B cell (primary cell): ENCODE data around the gene FBXW5. TPM values are rescaled to one million over a fixed set of nuclear protein-coding genes. Genes with fewer than 3 reads are reported as not detected.

Experiments
- ATAC-seq: fragments of 200-7000 bp; cut with Tn5 transposase; one replicate; pipeline ENCODE4 v1.10.0; 2021; ENCODE audit warnings: low read depth, mild to moderate bottlenecking, moderate number of reproducible peaks, moderate library complexity
- CTCF ChIA-PET: fragments of 350-600 bp; sonication (Branson Sonifier 250); formaldehyde crosslinking; loops from one replicate; lab custom pipeline; 2021; ENCODE audit warnings: antibody characterized with exemption, inconsistent platforms; lab: Charles Lee
- POLR2A ChIA-PET: fragments of 350-600 bp; sonication (Branson Sonifier 250); formaldehyde crosslinking; loops from one replicate; lab custom pipeline; 2021; ENCODE audit warnings: antibody characterized with exemption; lab: Charles Lee
- DNase-seq: peaks from one replicate; pipeline ENCODE4 v3.0.0; 2013
- H2AFZ ChIP-seq: 2 replicates; pipeline ENCODE4 v1.6.1; 2012; ENCODE audit warnings: mild to moderate bottlenecking, low read depth, low read length; ENCODE audit not compliant: insufficient read depth, poor library complexity, severe bottlenecking
- H3K27ac ChIP-seq, 2 donors: 1 replicate in 1 of 2; 2 replicates in 1 of 2; pipeline ENCODE4 v1.5.1; 2012 to 2013; ENCODE audit warnings: low read length in 2 of 2, mild to moderate bottlenecking in 2 of 2, moderate library complexity in 1 of 2
- H3K27me3 ChIP-seq, 4 experiments: fragments of 200-600 bp in 1 of 4; sonication (generic) in 1 of 4; replicated peaks in 1 of 4; 1 replicate in 2 of 4; 2 replicates in 2 of 4; pipeline versions ENCODE4 v1.6.1 to v1.7.0; 2013 to 2016; ENCODE audit warnings: low read length in 3 of 4, mild to moderate bottlenecking in 2 of 4, mixed read lengths in 1 of 4, moderate library complexity in 1 of 4; ENCODE audit not compliant: insufficient read depth in 4 of 4, control insufficient read depth in 3 of 4; ENCODE audit errors: control extremely low read depth in 1 of 4
- H3K36me3 ChIP-seq, 2 experiments: replicated peaks in 1 of 2; 1 replicate in 1 of 2; 2 replicates in 1 of 2; pipeline versions ENCODE4 v1.6.1 to v1.7.1; 2013; ENCODE audit warnings: low read length in 1 of 2; ENCODE audit not compliant: insufficient read depth in 2 of 2, control insufficient read depth in 1 of 2; ENCODE audit errors: control extremely low read depth in 1 of 2, extremely low read depth in 1 of 2
- H3K4me1 ChIP-seq, 2 donors: fragments of 200-600 bp in 1 of 2; sonication (generic) in 1 of 2; 1 replicate in 1 of 2; 2 replicates in 1 of 2; pipeline versions ENCODE4 v1.5.1 to v1.6.1; 2013 to 2017; ENCODE audit warnings: low read length in 2 of 2; ENCODE audit not compliant: control insufficient read depth in 2 of 2, insufficient read depth in 2 of 2
- H3K4me2 ChIP-seq: replicated peaks from 2 replicates; pipeline ENCODE3; 2012; ENCODE audit warnings: mild to moderate bottlenecking, low read depth, low read length; ENCODE audit not compliant: poor library complexity, severe bottlenecking
- H3K4me3 ChIP-seq, 5 experiments: fragments of 200-600 bp in 1 of 5; sonication (generic) in 1 of 5; 1 replicate in 3 of 5; 2 replicates in 2 of 5; pipeline versions ENCODE4 v1.5.1 to v1.7.0; 2011 to 2016; ENCODE audit warnings: low read length in 4 of 5, mild to moderate bottlenecking in 4 of 5, low read depth in 2 of 5, control low read depth in 1 of 5, moderate library complexity in 1 of 5; ENCODE audit not compliant: insufficient read depth in 1 of 5; ENCODE audit errors: control extremely low read depth in 1 of 5, extremely low read depth in 1 of 5
- H3K79me2 ChIP-seq: fragments of 200-600 bp; sonication (generic); one replicate; pipeline ENCODE4 v1.6.0; 2016; ENCODE audit warnings: low read length; ENCODE audit not compliant: control insufficient read depth, insufficient read depth
- H3K9ac ChIP-seq: fragments of 200-600 bp; sonication (generic); 2 replicates; pipeline ENCODE4 v1.6.1; 2017; ENCODE audit warnings: mild to moderate bottlenecking, low read length, moderate library complexity
- H3K9me3 ChIP-seq, 3 donors: one replicate each; pipeline versions ENCODE4 v1.6.1 to v1.7.1; 2013; ENCODE audit warnings: low read length in 2 of 3; ENCODE audit not compliant: control insufficient read depth in 2 of 3, insufficient read depth in 1 of 3; ENCODE audit errors: control extremely low read depth in 1 of 3
- H4K20me1 ChIP-seq: 2 replicates; pipeline ENCODE4 v1.6.0; 2012; ENCODE audit warnings: mild to moderate bottlenecking, low read length; ENCODE audit not compliant: insufficient read depth, control insufficient read depth, poor library complexity, severe bottlenecking
- H3K27ac Mint-ChIP-seq: one replicate; pipeline ENCODE4 v1.8.0; 2021; ENCODE audit warnings: mixed read lengths
- H3K27me3 Mint-ChIP-seq: one replicate; pipeline ENCODE4 v1.8.0; 2021; ENCODE audit warnings: mixed read lengths
- H3K4me1 Mint-ChIP-seq: one replicate; pipeline ENCODE4 v1.8.0; 2021; ENCODE audit warnings: mixed read lengths
- H3K4me3 Mint-ChIP-seq: one replicate; pipeline ENCODE4 v1.8.0; 2021; ENCODE audit warnings: mixed read lengths
- H3K9me3 Mint-ChIP-seq: one replicate; pipeline ENCODE4 v1.8.0; 2022; ENCODE audit warnings: mixed read lengths; ENCODE audit not compliant: insufficient read depth
- CTCF ChIP-seq: fragments of 200-600 bp; IDR thresholded peaks from one replicate; pipeline ENCODE4 v1.8.0; 2022; ENCODE audit warnings: antibody characterized with exemption, mild to moderate bottlenecking
- EZH2 ChIP-seq: IDR thresholded peaks from 2 replicates; pipeline ENCODE4 v1.6.1; 2012; ENCODE audit warnings: borderline replicate concordance, low read depth, mild to moderate bottlenecking, moderate library complexity, low read length; ENCODE audit not compliant: insufficient read depth, poor library complexity, severe bottlenecking
- WGBS: methylation state at CpG from one replicate; pipeline ENCODE4 v1.1.5; 2013; ENCODE audit warnings: missing lambda C conversion rate; ENCODE audit not compliant: insufficient coverage; 5-methylcytosine and 5-hydroxymethylcytosine counted together
- intact Hi-C: fragments of 100-400 bp; cut with micrococcal nuclease; formaldehyde crosslinking; loops from one replicate; pipeline ENCODE4 v1.10.0; 2022
- polyA plus RNA-seq: library from polyadenylated mRNA; depleted of rRNA; stranded (reverse); fragments of >200 nt; gene quantifications from 2 replicates; pipeline ENCODE4 v1.2.3, GENCODE V29; 2012
- total RNA-seq, 2 donors: library from RNA; stranded (reverse); fragments of 120-200 nt in 1 of 2; gene quantifications; 1 replicate in 1 of 2; 2 replicates in 1 of 2; pipeline versions ENCODE4 v1.2.3 to v1.2.4, GENCODE V29; 2013 to 2022

The FBXW5 gene
- total and polyA plus RNA-seq, 2 donors (not counting 1 experiment from before 2014, with no cell fraction given), result 99.6 to 195 TPM

GRCh38 chr9:136960938-136961275 lies 16.4 kb upstream of the FBXW5 start:
- peaks cover 3% of the 10 kb centered on the region for H3K27me3 Mint-ChIP-seq
- CTCF ChIA-PET, result no interaction called here
- no peak overlapping the region for H3K27ac Mint-ChIP-seq
- TF ChIP-seq EZH2 (no peak), CTCF (no peak)
- Histone ChIP-seq H3K4me3 (no peak overlapping the region), H3K27me3 (peaks cover 0 to 4% (median under 1%) of the 10 kb centered on the region in 4 experiments), H4K20me1 (no peaks in the 10 kb centered on the region), H3K4me1 (peaks cover 2 to 4% of the 10 kb centered on the region in 2 donors), H3K27ac (no peak overlapping the region), H3K9ac (no peak overlapping the region), H3K36me3 (no peaks in the 10 kb centered on the region), H3K4me2 (no peak overlapping the region), H3K79me2 (no peaks in the 10 kb centered on the region), H2AFZ (no peak overlapping the region), H3K9me3 (peaks cover 0 to 2% (median 0%) of the 10 kb centered on the region in 3 donors)
- H3K4me3 Mint-ChIP-seq, result no peak overlapping the region
- no peak for DNase-seq
- H3K9me3 Mint-ChIP-seq, result no peaks in the 10 kb centered on the region
- intact Hi-C loops, result no loop called here
- H3K4me1 Mint-ChIP-seq, result peaks cover 5% of the 10 kb centered on the region
- ATAC-seq, result no peak
- POLR2A ChIA-PET, result no interaction called here
- 90% methylated on average over 15 of the region's 15 CpGs for WGBS

- ChIA-PET CTCF (no interaction called here), POLR2A (no interaction called here)
- Histone ChIP-seq H3K27me3 (peaks cover 0 to 6% (median under 1%) of the 10 kb centered on the region in 4 experiments), H3K4me3 (no peak overlapping the region), H3K36me3 (no peaks in the 10 kb centered on the region), H3K9ac (no peak overlapping the region), H3K27ac (no peak overlapping the region), H4K20me1 (no peaks in the 10 kb centered on the region), H2AFZ (no peak overlapping the region), H3K4me2 (no peak overlapping the region), H3K4me1 (no peaks in the 10 kb centered on the region), H3K9me3 (peaks cover 0 to 2% (median 0%) of the 10 kb centered on the region in 3 donors), H3K79me2 (no peaks in the 10 kb centered on the region)
- WGBS, result 90% methylated on average over 10 of the region's 19 CpGs
- TF ChIP-seq CTCF (no peak), EZH2 (no peak)
- Mint-ChIP-seq H3K27ac (no peak overlapping the region), H3K4me3 (no peak overlapping the region), H3K27me3 (no peaks in the 10 kb centered on the region), H3K4me1 (peaks cover 2% of the 10 kb centered on the region), H3K9me3 (no peaks in the 10 kb centered on the region)
- no peak for ATAC-seq
- no peak for DNase-seq
- intact Hi-C loops, result no loop called here
Measured at GRCh38 chr9:136960212-136960937, 15.8 kb upstream of the FBXW5 start.
